Measurements from ENCODE around the gene LCE1B. TPM values are rescaled to one million over a fixed set of nuclear protein-coding genes. Genes with fewer than 3 reads are reported as not detected.

The LCE1B gene
- total RNA-seq, 1 experiment from 2014 or later: not detected

GRCh38 chr1:152806576-152806975 lies 5.2 kb upstream of the LCE1B start, which contains the start of gene LCE1C:
TSS of gene LCE1C (minus strand) at chr1:152806651. CDS start at chr1:152805478, 1,173 bp downstream.
- no peaks in the 10 kb centered on the region; the same call in none of the 2 replicates for H3K27me3 Mint-ChIP-seq (ENCODE audit: low read depth)
- no peak within 1 kb of the TSS for H3K4me3 Mint-ChIP-seq
- Histone ChIP-seq H3K9me3 (ENCODE audit: control insufficient read depth, low read depth, low read length) (peaks cover 80% of the 10 kb centered on the region), H3K56ac (ENCODE audit: insufficient read length, low read depth, low read length) (no peak within 1 kb of the TSS), H4K8ac (replicated peaks; ENCODE audit: insufficient read length, low read depth, low read length) (no peak within 1 kb of the TSS), H2BK20ac (ENCODE audit: low read depth, low read length, poor library complexity, severe bottlenecking) (no peak within 1 kb of the TSS), H3K23ac (ENCODE audit: insufficient read length, low read depth, low read length) (no peak within 1 kb of the TSS), H3K14ac (ENCODE audit: insufficient read depth, low read length) (no peak within 1 kb of the TSS), H2BK120ac (ENCODE audit: low read depth, low read length, poor library complexity, severe bottlenecking) (no peak within 1 kb of the TSS), H2BK12ac (ENCODE audit: insufficient read length, low read depth, low read length) (no peak within 1 kb of the TSS), H3T11ph (ENCODE audit: low read length) (no peak within 1 kb of the TSS), H3K4me2 (ENCODE audit: insufficient read depth, insufficient read length, low read length) (no peak within 1 kb of the TSS), H2BK5ac (ENCODE audit: insufficient read length, low read length) (no peak within 1 kb of the TSS), H3K79me1 (ENCODE audit: insufficient read depth, low read depth, low read length, poor library complexity, severe bottlenecking) (no peaks in the 10 kb centered on the region), H3K18ac (ENCODE audit: insufficient read length, low read depth, low read length) (no peak within 1 kb of the TSS), H4K5ac (ENCODE audit: insufficient read length, low read depth, low read length) (no peak within 1 kb of the TSS), H3K4me1 (ENCODE audit: insufficient read depth, low read length) (no peaks in the 10 kb centered on the region), H3K79me2 (ENCODE audit: insufficient read depth, low read length) (no peaks in the 10 kb centered on the region), H2AFZ (ENCODE audit: low read length) (no peak within 1 kb of the TSS), H3K23me2 (ENCODE audit: insufficient read length, low read depth, low read length, poor library complexity, severe bottlenecking) (no peaks in the 10 kb centered on the region), H2AK5ac (ENCODE audit: insufficient read length, low read length) (no peak within 1 kb of the TSS), H4K91ac (ENCODE audit: insufficient read length, low read depth, low read length) (no peak within 1 kb of the TSS), H4K20me1 (ENCODE audit: control insufficient read depth, insufficient read depth, insufficient read length) (no peaks in the 10 kb centered on the region), H3K9ac (ENCODE audit: extremely low read depth, insufficient read length, low read length) (no peak within 1 kb of the TSS), H3K4ac (ENCODE audit: low read depth, low read length) (no peak within 1 kb of the TSS), H3K27ac (ENCODE audit: insufficient read length, low read depth, low read length) (no peak within 1 kb of the TSS), H2BK15ac (ENCODE audit: low read depth, low read length) (no peak within 1 kb of the TSS), H3K27me3 (ENCODE audit: insufficient read depth, low read length) (no peaks in the 10 kb centered on the region)
- WGBS (ENCODE audit: extremely low coverage, insufficient read length, low lambda C conversion rate): no CpG with 5 or more reads among the region's 3 CpGs
- DNase-seq: no peak
- H3K4me1 Mint-ChIP-seq: no peaks in the 10 kb centered on the region
- peaks cover 4 to 24% (median 7%) of the 10 kb centered on the region in 3 experiments; a peak in 5 of 7 replicates for H3K36me3 Mint-ChIP-seq (ENCODE audit: insufficient read depth in 1 of 3, low read depth in 3 of 3)
- H3K27ac Mint-ChIP-seq: no peak within 1 kb of the TSS
- TF ChIP-seq, protein P1, sequence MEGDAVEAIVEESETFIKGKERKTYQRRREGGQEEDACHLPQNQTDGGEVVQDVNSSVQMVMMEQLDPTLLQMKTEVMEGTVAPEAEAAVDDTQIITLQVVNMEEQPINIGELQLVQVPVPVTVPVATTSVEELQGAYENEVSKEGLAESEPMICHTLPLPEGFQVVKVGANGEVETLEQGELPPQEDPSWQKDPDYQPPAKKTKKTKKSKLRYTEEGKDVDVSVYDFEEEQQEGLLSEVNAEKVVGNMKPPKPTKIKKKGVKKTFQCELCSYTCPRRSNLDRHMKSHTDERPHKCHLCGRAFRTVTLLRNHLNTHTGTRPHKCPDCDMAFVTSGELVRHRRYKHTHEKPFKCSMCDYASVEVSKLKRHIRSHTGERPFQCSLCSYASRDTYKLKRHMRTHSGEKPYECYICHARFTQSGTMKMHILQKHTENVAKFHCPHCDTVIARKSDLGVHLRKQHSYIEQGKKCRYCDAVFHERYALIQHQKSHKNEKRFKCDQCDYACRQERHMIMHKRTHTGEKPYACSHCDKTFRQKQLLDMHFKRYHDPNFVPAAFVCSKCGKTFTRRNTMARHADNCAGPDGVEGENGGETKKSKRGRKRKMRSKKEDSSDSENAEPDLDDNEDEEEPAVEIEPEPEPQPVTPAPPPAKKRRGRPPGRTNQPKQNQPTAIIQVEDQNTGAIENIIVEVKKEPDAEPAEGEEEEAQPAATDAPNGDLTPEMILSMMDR (conservative IDR thresholded peaks at IDR 0.05): no peak
- H3K9me3 Mint-ChIP-seq: peaks cover 83 to 84% of the 10 kb centered on the region in 2 experiments
